ENCODE data around the gene MAPRE3. TPM values are rescaled to one million over a fixed set of nuclear protein-coding genes. Genes with fewer than 3 reads are reported as not detected.

MAPRE3 gene
- total and polyA plus RNA-seq, 9 of the 15 experiments (the other 6 are each of a cell fraction or from before 2014, with no cell fraction given), result 0.70 to 43.2 (median 12.6) TPM

DNA sequence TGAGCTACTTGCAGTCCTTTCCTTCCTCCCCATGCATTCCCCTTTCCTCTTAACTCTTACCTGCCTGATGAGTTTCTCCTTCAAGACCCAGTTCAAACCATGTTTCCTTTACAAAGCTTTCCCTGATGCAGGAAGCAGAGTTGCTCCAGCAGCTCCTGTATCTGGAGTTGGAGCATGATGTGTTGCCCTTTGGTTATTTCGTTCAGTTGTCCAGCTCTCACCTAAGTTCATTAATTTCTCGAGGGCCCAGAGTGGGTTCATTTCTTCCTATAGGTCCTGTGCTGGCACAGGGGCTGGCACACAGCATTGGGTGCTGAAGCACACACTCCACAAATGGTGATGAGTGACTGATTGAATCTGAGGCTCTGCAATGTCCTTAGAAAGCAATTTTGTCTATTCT lies 39.3 kb downstream of the MAPRE3 start (continued):
- TF ChIP-seq ZNF436 (CRISPR knock-in tag; IDR thresholded peaks at IDR 0.05) (no peak), BRD9 (IDR thresholded peaks at IDR 0.05; ENCODE audit: low read depth, partially characterized antibody) (peak; percentile 25), PTTG1 (tag; IDR thresholded peaks at IDR 0.05; ENCODE audit: low read depth) (peak; percentile 54; the same call in 1 of the 2 replicates), SREBF1 (IDR thresholded peaks at IDR 0.05; ENCODE audit: borderline replicate concordance, low read depth, low read length) (no peak), EP300 (IDR thresholded peaks at IDR 0.05; ENCODE audit: low read length) (no peak), WHSC1 (IDR thresholded peaks at IDR 0.05; ENCODE audit: low read length) (no peak), DMBX1 (CRISPR knock-in tag; IDR thresholded peaks at IDR 0.05; ENCODE audit: borderline replicate concordance) (0 out of 2 replicates have a peak, but pooled peaks have one; percentile 37), ELF2 (CRISPR knock-in tag; IDR thresholded peaks at IDR 0.05) (0 out of 2 replicates have a peak, but pooled peaks have one; percentile 16), LEF1 (IDR thresholded peaks at IDR 0.05) (no peak), ZNF76 (CRISPR knock-in tag; IDR thresholded peaks at IDR 0.05; ENCODE audit: borderline replicate concordance) (peak; percentile 52; the same call in 1 of the 2 replicates), HNRNPL (IDR thresholded peaks at IDR 0.05; ENCODE audit: low read depth, low read length) (no peak), TOE1 (IDR thresholded peaks at IDR 0.05; ENCODE audit: borderline replicate concordance) (no peak), TOE1 (CRISPR knock-in tag; IDR thresholded peaks at IDR 0.05; ENCODE audit: borderline replicate concordance, low read depth) (no peak)
- TF ChIP-seq, protein P1, sequence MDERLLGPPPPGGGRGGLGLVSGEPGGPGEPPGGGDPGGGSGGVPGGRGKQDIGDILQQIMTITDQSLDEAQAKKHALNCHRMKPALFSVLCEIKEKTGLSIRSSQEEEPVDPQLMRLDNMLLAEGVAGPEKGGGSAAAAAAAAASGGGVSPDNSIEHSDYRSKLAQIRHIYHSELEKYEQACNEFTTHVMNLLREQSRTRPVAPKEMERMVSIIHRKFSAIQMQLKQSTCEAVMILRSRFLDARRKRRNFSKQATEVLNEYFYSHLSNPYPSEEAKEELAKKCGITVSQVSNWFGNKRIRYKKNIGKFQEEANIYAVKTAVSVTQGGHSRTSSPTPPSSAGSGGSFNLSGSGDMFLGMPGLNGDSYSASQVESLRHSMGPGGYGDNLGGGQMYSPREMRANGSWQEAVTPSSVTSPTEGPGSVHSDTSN (CRISPR knock-in tag; IDR thresholded peaks at IDR 0.05; ENCODE audit: low read depth), result no peak
- TF ChIP-seq, protein P1 (tag; conservative IDR thresholded peaks at IDR 0.05; ENCODE audit: low read depth), result no peak
- TF ChIP-seq, protein P2, sequence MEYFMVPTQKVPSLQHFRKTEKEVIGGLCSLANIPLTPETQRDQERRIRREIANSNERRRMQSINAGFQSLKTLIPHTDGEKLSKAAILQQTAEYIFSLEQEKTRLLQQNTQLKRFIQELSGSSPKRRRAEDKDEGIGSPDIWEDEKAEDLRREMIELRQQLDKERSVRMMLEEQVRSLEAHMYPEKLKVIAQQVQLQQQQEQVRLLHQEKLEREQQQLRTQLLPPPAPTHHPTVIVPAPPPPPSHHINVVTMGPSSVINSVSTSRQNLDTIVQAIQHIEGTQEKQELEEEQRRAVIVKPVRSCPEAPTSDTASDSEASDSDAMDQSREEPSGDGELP (CRISPR knock-in tag; IDR thresholded peaks at IDR 0.05; ENCODE audit: borderline replicate concordance), result no peak
- TF ChIP-seq, protein P3, sequence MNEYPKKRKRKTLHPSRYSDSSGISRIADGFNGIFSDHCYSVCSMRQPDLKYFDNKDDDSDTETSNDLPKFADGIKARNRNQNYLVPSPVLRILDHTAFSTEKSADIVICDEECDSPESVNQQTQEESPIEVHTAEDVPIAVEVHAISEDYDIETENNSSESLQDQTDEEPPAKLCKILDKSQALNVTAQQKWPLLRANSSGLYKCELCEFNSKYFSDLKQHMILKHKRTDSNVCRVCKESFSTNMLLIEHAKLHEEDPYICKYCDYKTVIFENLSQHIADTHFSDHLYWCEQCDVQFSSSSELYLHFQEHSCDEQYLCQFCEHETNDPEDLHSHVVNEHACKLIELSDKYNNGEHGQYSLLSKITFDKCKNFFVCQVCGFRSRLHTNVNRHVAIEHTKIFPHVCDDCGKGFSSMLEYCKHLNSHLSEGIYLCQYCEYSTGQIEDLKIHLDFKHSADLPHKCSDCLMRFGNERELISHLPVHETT (CRISPR knock-in tag; conservative IDR thresholded peaks at IDR 0.05 in 1 of 2, IDR thresholded peaks at IDR 0.05 in 1 of 2), result 0 out of 4 replicates have a peak, but pooled peaks of 1 of the 2 experiments have one; percentile 7

All from K562 (cell line).